GM12891 (cell line): ENCODE data around the gene SMPD3.

Experiments used
- PAX5 ChIP-seq: IDR thresholded peaks from 2 replicates; pipeline ENCODE4 v1.6.1; 2011; ENCODE audit warnings: low read length, moderate library complexity, mild to moderate bottlenecking; ENCODE audit not compliant: insufficient read depth, severe bottlenecking
- POLR2A ChIP-seq: IDR thresholded peaks from 2 replicates; pipeline ENCODE4 v1.6.1; 2011; ENCODE audit warnings: low read depth, low read length, control low read depth
- POLR2AphosphoS5 ChIP-seq: IDR thresholded peaks from 2 replicates; pipeline ENCODE4 v1.6.1; 2011; ENCODE audit warnings: low read depth, low read length, control low read depth
- POU2F2 ChIP-seq: IDR thresholded peaks from 2 replicates; pipeline ENCODE4 v1.6.1; 2011; ENCODE audit warnings: low read depth, mild to moderate bottlenecking, control low read depth, low read length, moderate library complexity
- SPI1 ChIP-seq: IDR thresholded peaks from 2 replicates; pipeline ENCODE4 v1.6.1; 2011; ENCODE audit warnings: low read depth, low read length, control low read depth
- TAF1 ChIP-seq: IDR thresholded peaks from 2 replicates; pipeline ENCODE4 v1.6.1; 2011; ENCODE audit warnings: low read depth, low read length, control low read depth

DNA sequence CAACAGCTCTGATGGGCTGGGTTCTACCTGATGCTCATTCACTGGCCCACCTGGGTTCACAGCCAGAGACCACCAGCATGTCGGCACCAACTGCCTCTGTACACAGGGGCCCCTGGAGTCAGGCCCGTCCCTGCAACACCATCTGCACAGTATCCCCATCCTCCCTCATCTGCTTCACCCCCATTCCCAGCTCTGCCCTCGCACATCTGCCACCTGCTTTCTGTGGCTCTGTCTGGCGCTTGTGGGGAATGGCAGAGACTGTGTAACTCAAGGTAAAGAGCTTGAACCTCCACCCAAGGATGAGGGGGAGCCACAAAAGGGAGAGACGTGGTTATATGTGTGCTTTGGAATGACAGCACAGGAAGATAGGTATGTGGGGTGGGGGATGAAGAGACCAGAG is 27.2 kb downstream of the SMPD3 start:
- TF ChIP-seq POLR2A (no peak), SPI1 (no peak), POLR2AphosphoS5 (no peak), TAF1 (no peak), POU2F2 (no peak), PAX5 (no peak)
